H9 (cell line): Measurements from ENCODE around the gene FAM81A. TPM values are rescaled to one million over a fixed set of nuclear protein-coding genes. Genes with fewer than 3 reads are reported as not detected.

ENCODE experiments used
- DNase-seq: peaks from one replicate; pipeline ENCODE4 v3.0.0-alpha.2; 2017
- H2AFZ ChIP-seq: one replicate; pipeline ENCODE4 v1.6.1; 2013; ENCODE audit warnings: mild to moderate bottlenecking, low read length, control low read depth, moderate library complexity
- H2AK5ac ChIP-seq: 2 replicates; pipeline ENCODE4 v1.6.1; 2013; ENCODE audit warnings: low read length, control low read depth, mixed read lengths; ENCODE audit not compliant: insufficient read length
- H2BK120ac ChIP-seq: one replicate; pipeline ENCODE4 v1.6.1; 2013; ENCODE audit warnings: low read depth, mild to moderate bottlenecking, low read length, control low read depth, inconsistent platforms; ENCODE audit not compliant: poor library complexity, severe bottlenecking
- H2BK12ac ChIP-seq: 2 replicates; pipeline ENCODE4 v1.6.1; 2013; ENCODE audit warnings: low read length, control low read depth, mixed read lengths, low read depth; ENCODE audit not compliant: insufficient read length
- H2BK15ac ChIP-seq: 2 replicates; pipeline ENCODE4 v1.6.1; 2013; ENCODE audit warnings: low read depth, low read length, control low read depth
- H2BK20ac ChIP-seq: one replicate; pipeline ENCODE4 v1.6.1; 2013; ENCODE audit warnings: low read depth, mild to moderate bottlenecking, low read length, control low read depth, inconsistent platforms; ENCODE audit not compliant: poor library complexity, severe bottlenecking
- H2BK5ac ChIP-seq: 2 replicates; pipeline ENCODE4 v1.6.1; 2013; ENCODE audit warnings: low read length, control low read depth, mixed read lengths; ENCODE audit not compliant: insufficient read length
- H3K14ac ChIP-seq: 2 replicates; pipeline ENCODE4 v1.6.1; 2013; ENCODE audit warnings: low read length, control low read depth; ENCODE audit not compliant: insufficient read depth
- H3K18ac ChIP-seq: 2 replicates; pipeline ENCODE4 v1.6.1; 2013; ENCODE audit warnings: low read depth, mild to moderate bottlenecking, mixed read lengths, low read length, control low read depth; ENCODE audit not compliant: insufficient read length
- H3K23ac ChIP-seq: 2 replicates; pipeline ENCODE4 v1.6.1; 2013; ENCODE audit warnings: low read length, control low read depth, mixed read lengths, low read depth; ENCODE audit not compliant: insufficient read length
- H3K23me2 ChIP-seq: 2 replicates; pipeline ENCODE4 v1.6.1; 2013; ENCODE audit warnings: low read depth, mild to moderate bottlenecking, mixed read lengths, low read length, control low read depth; ENCODE audit not compliant: insufficient read length, poor library complexity, severe bottlenecking
- H3K27ac ChIP-seq: 2 replicates; pipeline ENCODE4 v1.5.1; 2013; ENCODE audit warnings: low read length, control low read depth, mixed read lengths, low read depth; ENCODE audit not compliant: insufficient read length
- H3K27me3 ChIP-seq: 2 replicates; pipeline ENCODE4 v1.6.1; 2013; ENCODE audit warnings: low read length, control low read depth, inconsistent platforms; ENCODE audit not compliant: insufficient read depth
- H3K4ac ChIP-seq: 2 replicates; pipeline ENCODE4 v1.6.1; 2013; ENCODE audit warnings: low read depth, mild to moderate bottlenecking, control low read depth, inconsistent platforms, low read length, moderate library complexity
- H3K4me1 ChIP-seq: 2 replicates; pipeline ENCODE4 v1.6.1; 2013; ENCODE audit warnings: low read length, control low read depth, inconsistent platforms; ENCODE audit not compliant: insufficient read depth
- H3K4me2 ChIP-seq: 2 replicates; pipeline ENCODE4 v1.6.1; 2013; ENCODE audit warnings: low read length, control low read depth, mixed read lengths; ENCODE audit not compliant: insufficient read length, insufficient read depth
- H3K56ac ChIP-seq: 2 replicates; pipeline ENCODE4 v1.6.1; 2013; ENCODE audit warnings: low read depth, mild to moderate bottlenecking, mixed read lengths, low read length, control low read depth; ENCODE audit not compliant: insufficient read length
- H3K79me1 ChIP-seq: 2 replicates; pipeline ENCODE4 v1.6.1; 2013; ENCODE audit warnings: low read depth, mild to moderate bottlenecking, moderate library complexity, low read length, control low read depth, inconsistent platforms; ENCODE audit not compliant: insufficient read depth, poor library complexity, severe bottlenecking
- H3K79me2 ChIP-seq: 2 replicates; pipeline ENCODE4 v1.6.1; 2013; ENCODE audit warnings: low read length, control low read depth, inconsistent platforms; ENCODE audit not compliant: insufficient read depth
- H3K9ac ChIP-seq: 2 replicates; pipeline ENCODE4 v1.6.1; 2013; ENCODE audit warnings: low read length, control low read depth, mixed read lengths; ENCODE audit not compliant: insufficient read length; ENCODE audit errors: extremely low read depth
- H3K9me3 ChIP-seq: one replicate; pipeline ENCODE4 v1.6.1; 2013; ENCODE audit warnings: low read depth, low read length, inconsistent platforms; ENCODE audit not compliant: control insufficient read depth
- H3T11ph ChIP-seq: one replicate; pipeline ENCODE4 v1.6.1; 2013; ENCODE audit warnings: mild to moderate bottlenecking, low read length, control low read depth, inconsistent platforms
- H4K20me1 ChIP-seq: one replicate; pipeline ENCODE4 v1.6.1; 2013; ENCODE audit not compliant: control insufficient read depth, insufficient read length, insufficient read depth
- H4K5ac ChIP-seq: 2 replicates; pipeline ENCODE4 v1.6.1; 2013; ENCODE audit warnings: low read depth, mild to moderate bottlenecking, mixed read lengths, low read length, control low read depth; ENCODE audit not compliant: insufficient read length
- H4K8ac ChIP-seq: replicated peaks from 2 replicates; pipeline ENCODE4 v1.6.1; 2013; ENCODE audit warnings: low read length, control low read depth, mixed read lengths, low read depth; ENCODE audit not compliant: insufficient read length
- H4K91ac ChIP-seq: 2 replicates; pipeline ENCODE4 v1.6.1; 2013; ENCODE audit warnings: low read depth, mild to moderate bottlenecking, moderate library complexity, mixed read lengths, low read length, control low read depth; ENCODE audit not compliant: insufficient read length
- H3K27ac Mint-ChIP-seq, 3 experiments: 2 replicates in 2 of 3; 3 replicates in 1 of 3; pipeline ENCODE4 v1.8.0; 2020 to 2021; ENCODE audit warnings: mixed read lengths in 3 of 3, mild to moderate bottlenecking in 1 of 3, moderate library complexity in 1 of 3
- H3K27me3 Mint-ChIP-seq: 2 replicates; pipeline ENCODE4 v1.8.0; 2021; ENCODE audit warnings: low read depth, mild to moderate bottlenecking, moderate library complexity, mixed read lengths
- H3K36me3 Mint-ChIP-seq, 3 experiments: 2 replicates in 2 of 3; 3 replicates in 1 of 3; pipeline ENCODE4 v1.8.0; 2020 to 2021; ENCODE audit warnings: low read depth in 3 of 3, mixed read lengths in 3 of 3; ENCODE audit not compliant: insufficient read depth in 1 of 3
- H3K4me1 Mint-ChIP-seq, 2 experiments: 2 replicates each; pipeline ENCODE4 v1.8.0; 2020; ENCODE audit warnings: mixed read lengths in 2 of 2
- H3K4me3 Mint-ChIP-seq, 2 experiments: 2 replicates in 1 of 2; 3 replicates in 1 of 2; pipeline ENCODE4 v1.8.0; 2020 to 2021; ENCODE audit warnings: mild to moderate bottlenecking in 2 of 2, mixed read lengths in 2 of 2, moderate library complexity in 1 of 2
- H3K9me3 Mint-ChIP-seq, 2 experiments: 2 replicates in 1 of 2; 3 replicates in 1 of 2; pipeline ENCODE4 v1.8.0; 2020; ENCODE audit warnings: mild to moderate bottlenecking in 2 of 2, mixed read lengths in 2 of 2, moderate library complexity in 1 of 2
- CTCF ChIP-seq: fragments of 200-600 bp; sonication (generic); conservative IDR thresholded peaks from 3 replicates; pipeline ENCODE4 v1.8.0; 2021; ENCODE audit warnings: antibody characterized with exemption, mild to moderate bottlenecking
- WGBS: extraction: QIAGEN DNeasy Blood & Tissue Kit; methylation state at CpG from one replicate; pipeline ENCODE4 v1.1.7; 2013; ENCODE audit warnings: missing lambda C conversion rate, low lambda C conversion rate, mixed read lengths; ENCODE audit not compliant: insufficient read length; ENCODE audit errors: extremely low coverage; 5-methylcytosine and 5-hydroxymethylcytosine counted together
- total RNA-seq: library from RNA; stranded (reverse); gene quantifications from 2 replicates; pipeline ENCODE4 v1.2.1, GENCODE V29; 2021

The FAM81A gene
- total RNA-seq, 1 experiment from 2014 or later, result 1.7 TPM

- Histone ChIP-seq H3K4ac (no peak overlapping the region), H3K56ac (no peak overlapping the region), H3K4me2 (no peak overlapping the region), H3K9me3 (no peaks in the 10 kb centered on the region), H2BK5ac (no peak overlapping the region), H2BK12ac (no peak overlapping the region), H4K5ac (no peak overlapping the region), H3K18ac (no peak overlapping the region), H3T11ph (no peak overlapping the region), H4K91ac (no peak overlapping the region), H4K20me1 (no peaks in the 10 kb centered on the region), H3K27me3 (no peaks in the 10 kb centered on the region), H2AFZ (no peak overlapping the region), H2BK15ac (no peak overlapping the region), H3K9ac (no peak overlapping the region), H3K79me1 (no peaks in the 10 kb centered on the region), H2BK120ac (no peak overlapping the region), H3K27ac (no peak overlapping the region), H3K14ac (no peak overlapping the region), H2BK20ac (no peak overlapping the region), H4K8ac (no peak overlapping the region), H2AK5ac (no peak overlapping the region), H3K23me2 (no peaks in the 10 kb centered on the region), H3K4me1 (no peaks in the 10 kb centered on the region), H3K79me2 (no peaks in the 10 kb centered on the region), H3K23ac (no peak overlapping the region)
- Mint-ChIP-seq H3K27me3 (no peaks in the 10 kb centered on the region), H3K4me1 (peaks cover 3 to 4% of the 10 kb centered on the region in 2 experiments; a peak in 1 of 4 replicates), H3K27ac (no peak overlapping the region), H3K36me3 (no peaks in the 10 kb centered on the region), H3K9me3 (no peaks in the 10 kb centered on the region), H3K4me3 (no peak overlapping the region)
- TF ChIP-seq CTCF, result no peak
- no CpG with 5 or more reads among the region's 3 CpGs for WGBS
- no peak for DNase-seq
These were observed 81.3 kb downstream of the FAM81A start for GRCh38 chr15:59519329-59519728.
